IgD-negative memory B cell (primary cell): Measurements from ENCODE around the gene CIB1. TPM values are rescaled to one million over a fixed set of nuclear protein-coding genes. Genes with fewer than 3 reads are reported as not detected.

ENCODE experiments used
- H3K27ac Mint-ChIP-seq, 3 donors: one replicate each; pipeline ENCODE4 v1.8.0; 2020 to 2022; ENCODE audit warnings: mild to moderate bottlenecking in 3 of 3, mixed read lengths in 3 of 3, moderate library complexity in 1 of 3
- H3K27me3 Mint-ChIP-seq: one replicate; pipeline ENCODE4 v1.8.0; 2021; ENCODE audit warnings: mixed read lengths
- H3K36me3 Mint-ChIP-seq: one replicate; pipeline ENCODE4 v1.8.0; 2020; ENCODE audit warnings: mild to moderate bottlenecking, mixed read lengths
- H3K4me1 Mint-ChIP-seq, 3 donors: one replicate each; pipeline ENCODE4 v1.8.0; 2020 to 2022; ENCODE audit warnings: mixed read lengths in 3 of 3, mild to moderate bottlenecking in 1 of 3
- H3K4me3 Mint-ChIP-seq, 4 donors: one replicate each; pipeline ENCODE4 v1.8.0; 2020 to 2022; ENCODE audit warnings: mild to moderate bottlenecking in 4 of 4, mixed read lengths in 4 of 4, moderate library complexity in 3 of 4
- H3K9me3 Mint-ChIP-seq, 3 donors: one replicate each; pipeline ENCODE4 v1.8.0; 2020 to 2021; ENCODE audit warnings: mixed read lengths in 3 of 3, mild to moderate bottlenecking in 1 of 3
- polyA plus RNA-seq: library from polyadenylated mRNA; unstranded; fragments of 300-500 nt; fragmentation: Illumina TruSeq; gene quantifications from one replicate; pipeline ENCODE4 v1.2.3, GENCODE V29; 2021

CIB1 gene
- polyA plus RNA-seq, 1 donor from 2014 or later = 304 TPM

GRCh38 chr15:90203473-90203872, 30.3 kb downstream of the CIB1 start:
- Mint-ChIP-seq H3K27ac (peak overlapping the region; percentile 77 to 95 (median 78)), H3K9me3 (no peaks in the 10 kb centered on the region), H3K4me3 (peak overlapping the region; percentile 76 to 99 (median 94)), H3K36me3 (peaks cover 3% of the 10 kb centered on the region), H3K4me1 (peaks cover 48 to 68% (median 50%) of the 10 kb centered on the region in 3 donors), H3K27me3 (no peaks in the 10 kb centered on the region)

GRCh38 chr15:90202929-90203328, 30.8 kb downstream of the CIB1 start:
- peak overlapping the region; percentile 77 to 95 (median 78) for H3K27ac Mint-ChIP-seq
- H3K4me3 Mint-ChIP-seq = peak overlapping the region; percentile 92 to 99 (median 97)
- peaks cover 3% of the 10 kb centered on the region for H3K36me3 Mint-ChIP-seq
- H3K9me3 Mint-ChIP-seq = no peaks in the 10 kb centered on the region
- no peaks in the 10 kb centered on the region for H3K27me3 Mint-ChIP-seq
- H3K4me1 Mint-ChIP-seq = peaks cover 50 to 71% (median 50%) of the 10 kb centered on the region in 3 donors

GRCh38 chr15:90201944-90202375, 31.8 kb downstream of the CIB1 start:
- Mint-ChIP-seq H3K27ac (peak overlapping the region in 2 of 3 donors; percentile 77 to 95), H3K36me3 (peaks cover 3% of the 10 kb centered on the region), H3K27me3 (no peaks in the 10 kb centered on the region), H3K4me3 (peak overlapping the region; percentile 92 to 99 (median 97)), H3K9me3 (no peaks in the 10 kb centered on the region), H3K4me1 (peaks cover 44 to 63% (median 44%) of the 10 kb centered on the region in 3 donors)

- Mint-ChIP-seq H3K9me3 (no peaks in the 10 kb centered on the region), H3K27ac (peak within 1 kb of the TSS; percentile 77 to 95 (median 90)), H3K4me3 (peak within 1 kb of the TSS; percentile 92 to 99 (median 97)), H3K27me3 (no peaks in the 10 kb centered on the region), H3K4me1 (peaks cover 37 to 60% (median 39%) of the 10 kb centered on the region in 3 donors), H3K36me3 (peaks cover 6% of the 10 kb centered on the region)
Measured at GRCh38 chr15:90201130-90201943, 32.4 kb downstream of the CIB1 start, which contains the start of gene SEMA4B. Gene SEMA4B, plus strand, starts transcription at chr15:90201330. Its CDS starts 249 bp downstream, at chr15:90201579.

GRCh38 chr15:90200534-90201129, 33.1 kb downstream of the CIB1 start:
- Mint-ChIP-seq H3K36me3 (peaks cover 6% of the 10 kb centered on the region), H3K4me1 (peaks cover 31 to 55% (median 37%) of the 10 kb centered on the region in 3 donors), H3K27me3 (no peaks in the 10 kb centered on the region), H3K4me3 (peak overlapping the region; percentile 82 to 95 (median 92)), H3K9me3 (no peaks in the 10 kb centered on the region), H3K27ac (peak overlapping the region; percentile 44 to 90 (median 58))

GRCh38 chr15:90194655-90195054, 39.1 kb downstream of the CIB1 start:
- H3K4me3 Mint-ChIP-seq = peak overlapping the region; percentile 35 to 91 (median 80)
- H3K27ac Mint-ChIP-seq = peak overlapping the region in 2 of 3 donors; percentile 78 to 92
- peaks cover 34 to 65% (median 63%) of the 10 kb centered on the region in 3 donors for H3K4me1 Mint-ChIP-seq
- no peaks in the 10 kb centered on the region for H3K27me3 Mint-ChIP-seq
- H3K36me3 Mint-ChIP-seq = peaks cover 13% of the 10 kb centered on the region
- no peaks in the 10 kb centered on the region for H3K9me3 Mint-ChIP-seq

- Mint-ChIP-seq H3K9me3 (no peaks in the 10 kb centered on the region), H3K27ac (peak overlapping the region; percentile 26 to 100 (median 95)), H3K4me3 (peak overlapping the region; percentile 84 to 93 (median 91)), H3K4me1 (peaks cover 32 to 64% (median 60%) of the 10 kb centered on the region in 3 donors), H3K36me3 (peaks cover 13% of the 10 kb centered on the region), H3K27me3 (no peaks in the 10 kb centered on the region)
Measured at GRCh38 chr15:90192961-90193786, 40.6 kb downstream of the CIB1 start.

- Mint-ChIP-seq H3K9me3 (no peaks in the 10 kb centered on the region), H3K4me3 (peak overlapping the region; percentile 84 to 93 (median 92)), H3K27me3 (no peaks in the 10 kb centered on the region), H3K36me3 (peaks cover 13% of the 10 kb centered on the region), H3K4me1 (peaks cover 37 to 70% (median 65%) of the 10 kb centered on the region in 3 donors), H3K27ac (peak overlapping the region; percentile 95 to 100 (median 96))
Measured at GRCh38 chr15:90191794-90192509, 41.8 kb downstream of the CIB1 start.

- peaks cover 37 to 71% (median 63%) of the 10 kb centered on the region in 3 donors for H3K4me1 Mint-ChIP-seq
- peaks cover 9% of the 10 kb centered on the region for H3K36me3 Mint-ChIP-seq
- no peaks in the 10 kb centered on the region for H3K9me3 Mint-ChIP-seq
- no peaks in the 10 kb centered on the region for H3K27me3 Mint-ChIP-seq
- peak overlapping the region; percentile 95 to 100 (median 96) for H3K27ac Mint-ChIP-seq
- peak overlapping the region; percentile 84 to 93 (median 92) for H3K4me3 Mint-ChIP-seq
Measured at GRCh38 chr15:90191344-90191687, 42.4 kb downstream of the CIB1 start.

GRCh38 chr15:90190606-90191343, 43.0 kb downstream of the CIB1 start:
- H3K4me1 Mint-ChIP-seq = peaks cover 37 to 73% (median 61%) of the 10 kb centered on the region in 3 donors
- no peaks in the 10 kb centered on the region for H3K9me3 Mint-ChIP-seq
- peak overlapping the region; percentile 95 to 100 (median 96) for H3K27ac Mint-ChIP-seq
- peaks cover 9% of the 10 kb centered on the region for H3K36me3 Mint-ChIP-seq
- peak overlapping the region; percentile 84 to 93 (median 92) for H3K4me3 Mint-ChIP-seq
- no peaks in the 10 kb centered on the region for H3K27me3 Mint-ChIP-seq

GRCh38 chr15:90189781-90190467, 43.8 kb downstream of the CIB1 start:
- H3K4me1 Mint-ChIP-seq = peaks cover 38 to 71% (median 58%) of the 10 kb centered on the region in 3 donors
- H3K27me3 Mint-ChIP-seq = no peaks in the 10 kb centered on the region
- peaks cover 0 to 1% (median 0%) of the 10 kb centered on the region in 3 donors for H3K9me3 Mint-ChIP-seq
- peak overlapping the region; percentile 74 to 93 (median 88) for H3K4me3 Mint-ChIP-seq
- H3K27ac Mint-ChIP-seq = peak overlapping the region; percentile 95 to 100 (median 96)
- peaks cover 6% of the 10 kb centered on the region for H3K36me3 Mint-ChIP-seq

GRCh38 chr15:90188914-90189748, 44.6 kb downstream of the CIB1 start:
- Mint-ChIP-seq H3K4me3 (peak overlapping the region in 3 of 4 donors; percentile 74 to 93 (median 93)), H3K36me3 (peaks cover 3% of the 10 kb centered on the region), H3K4me1 (peaks cover 37 to 68% (median 54%) of the 10 kb centered on the region in 3 donors)

More at GRCh38 chr15:90188914-90189748, 44.6 kb downstream of the CIB1 start:
- Mint-ChIP-seq H3K27me3 (no peaks in the 10 kb centered on the region), H3K27ac (peak overlapping the region; percentile 95 to 100 (median 96)), H3K9me3 (peaks cover 0 to 1% (median 0%) of the 10 kb centered on the region in 3 donors)
